ENCODE data around the gene SLC15A2.
A peak's percentile ranks its signal among the peaks of the same experiment; 100 is the strongest.
"Not testable (repeated sequence)": the region's sequence is repeated elsewhere in the genome, so short reads cannot be mapped to it uniquely, and the experiment has no call there.

SLC15A2 gene

GRCh38 chr3:121926380-121926779 is 32.2 kb downstream of the SLC15A2 start:
- DNase-seq (ENCODE audit: low read depth), result no peak

- not testable (repeated sequence) for DNase-seq (ENCODE audit: low read depth)
Observed at GRCh38 chr3:121938141-121938855, 44.1 kb downstream of the SLC15A2 start.

- DNase-seq (ENCODE audit: low read depth), result no peak
Observed at GRCh38 chr3:121941592-121941991, 47.4 kb downstream of the SLC15A2 start.

- DNase-seq (ENCODE audit: low read depth), result no peak
Observed at GRCh38 chr3:121942116-121942786, 48.0 kb downstream of the SLC15A2 start.

- DNase-seq (ENCODE audit: low read depth), result no peak
Observed at GRCh38 chr3:121943431-121943830, 49.2 kb downstream of the SLC15A2 start.

- no peak for DNase-seq (ENCODE audit: low read depth)
Observed at GRCh38 chr3:121948641-121949040, 54.4 kb downstream of the SLC15A2 start.

GRCh38 chr3:121951291-121951919 is 57.2 kb downstream of the SLC15A2 start:
- no peak for DNase-seq (ENCODE audit: low read depth)

- no peak for DNase-seq (ENCODE audit: low read depth)
Observed at GRCh38 chr3:121956363-121956762, 62.2 kb downstream of the SLC15A2 start.

GRCh38 chr3:121957674-121958415 is 63.6 kb downstream of the SLC15A2 start:
- DNase-seq (ENCODE audit: low read depth), result no peak

GRCh38 chr3:121958801-121959200 is 64.6 kb downstream of the SLC15A2 start:
- no peak for DNase-seq (ENCODE audit: low read depth)

GRCh38 chr3:121961283-121961682 is 67.1 kb downstream of the SLC15A2 start:
- DNase-seq (ENCODE audit: low read depth), result no peak

GRCh38 chr3:121962443-121962842 is 68.2 kb downstream of the SLC15A2 start:
- DNase-seq (ENCODE audit: low read depth), result no peak

- DNase-seq (ENCODE audit: low read depth), result no peak
Observed at GRCh38 chr3:121963608-121964007, 69.4 kb downstream of the SLC15A2 start.

- DNase-seq (ENCODE audit: low read depth), result no peak
Observed at GRCh38 chr3:121969631-121970030, 75.4 kb downstream of the SLC15A2 start.

GRCh38 chr3:121970047-121970446 is 75.8 kb downstream of the SLC15A2 start:
- peak; percentile 6 for DNase-seq (ENCODE audit: low read depth)

- DNase-seq (ENCODE audit: low read depth), result no peak
Observed at GRCh38 chr3:121974601-121975111, 80.5 kb downstream of the SLC15A2 start.

- DNase-seq (ENCODE audit: low read depth), result no peak
Observed at GRCh38 chr3:121975702-121976302, 81.6 kb downstream of the SLC15A2 start.

GRCh38 chr3:121976727-121977126 is 82.5 kb downstream of the SLC15A2 start:
- DNase-seq (ENCODE audit: low read depth), result no peak

- no peak for DNase-seq (ENCODE audit: low read depth)
Observed at GRCh38 chr3:121979246-121979645, 85.0 kb downstream of the SLC15A2 start.

- no peak for DNase-seq (ENCODE audit: low read depth)
Observed at GRCh38 chr3:121979734-121980449, 85.7 kb downstream of the SLC15A2 start.

- DNase-seq (ENCODE audit: low read depth), result no peak
Observed at GRCh38 chr3:121980450-121980796, 86.2 kb downstream of the SLC15A2 start.

Measured in fibroblast of gingiva (primary cell).